Stomach (tissue), 4 donors: ENCODE results near the gene MAPK14.

Experiments
- CTCF ChIP-seq, 7 experiments: fragments of 450-650 bp in 4 of 7; fragments of 200-600 bp in 3 of 7; sonication (generic) in 3 of 7; IDR thresholded peaks; one replicate each; pipeline ENCODE4 v1.5.1; 2016 to 2019; ENCODE audit warnings: antibody characterized with exemption in 7 of 7, control low read depth in 2 of 7, mild to moderate bottlenecking in 1 of 7
- EP300 ChIP-seq: sonication (generic); formaldehyde crosslinking; IDR thresholded peaks from one replicate; pipeline ENCODE4 v1.6.1; 2017; ENCODE audit warnings: antibody characterized with exemption
- POLR2A ChIP-seq, 4 donors: fragments of 450-650 bp; IDR thresholded peaks; one replicate each; pipeline ENCODE4 v1.6.1; 2016; ENCODE audit warnings: antibody characterized with exemption in 4 of 4, control low read depth in 2 of 4, mild to moderate bottlenecking in 1 of 4, moderate library complexity in 1 of 4

DNA sequence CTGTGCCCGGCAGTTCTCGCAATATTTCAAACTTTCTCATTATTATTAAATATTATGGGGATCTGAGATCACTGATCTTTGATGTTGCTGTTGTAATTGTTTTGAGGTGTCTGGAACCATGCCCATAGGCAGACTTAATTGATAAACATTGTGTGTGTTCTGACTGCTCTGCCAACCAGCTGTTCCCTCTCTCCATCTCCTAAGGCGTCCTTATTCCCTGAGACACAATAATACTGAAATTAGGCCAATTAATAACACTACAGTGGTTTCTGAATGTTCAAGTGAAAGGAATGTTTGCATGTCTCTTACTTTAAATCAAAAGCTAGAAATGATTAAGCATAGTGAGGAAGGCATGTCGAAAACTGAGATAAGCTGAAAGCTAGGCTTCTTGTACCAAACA is 7.6 kb downstream of the MAPK14 start:
- TF ChIP-seq POLR2A (IDR thresholded peaks at IDR 0.05): no peak
- TF ChIP-seq CTCF (IDR thresholded peaks at IDR 0.05): no peak
- no peak for TF ChIP-seq EP300
